Metanephros (tissue), 2 donors: ENCODE data around the gene ABCG8. TPM values are rescaled to one million over a fixed set of nuclear protein-coding genes. Genes with fewer than 3 reads are reported as not detected.

Experiments
- small RNA-seq: library from RNA; depleted of rRNA; stranded (forward); fragments of <200 nt; gene quantifications from one replicate; pipeline ENCODE3, GENCODE V24; 2014; ENCODE audit warnings: low replicate concordance
- total RNA-seq: library from RNA; depleted of rRNA; stranded (reverse); fragments of >200 nt; gene quantifications from one replicate; pipeline ENCODE4 v1.2.3, GENCODE V29; 2014

ABCG8 gene
- total RNA-seq = 1.4 TPM

DNA sequence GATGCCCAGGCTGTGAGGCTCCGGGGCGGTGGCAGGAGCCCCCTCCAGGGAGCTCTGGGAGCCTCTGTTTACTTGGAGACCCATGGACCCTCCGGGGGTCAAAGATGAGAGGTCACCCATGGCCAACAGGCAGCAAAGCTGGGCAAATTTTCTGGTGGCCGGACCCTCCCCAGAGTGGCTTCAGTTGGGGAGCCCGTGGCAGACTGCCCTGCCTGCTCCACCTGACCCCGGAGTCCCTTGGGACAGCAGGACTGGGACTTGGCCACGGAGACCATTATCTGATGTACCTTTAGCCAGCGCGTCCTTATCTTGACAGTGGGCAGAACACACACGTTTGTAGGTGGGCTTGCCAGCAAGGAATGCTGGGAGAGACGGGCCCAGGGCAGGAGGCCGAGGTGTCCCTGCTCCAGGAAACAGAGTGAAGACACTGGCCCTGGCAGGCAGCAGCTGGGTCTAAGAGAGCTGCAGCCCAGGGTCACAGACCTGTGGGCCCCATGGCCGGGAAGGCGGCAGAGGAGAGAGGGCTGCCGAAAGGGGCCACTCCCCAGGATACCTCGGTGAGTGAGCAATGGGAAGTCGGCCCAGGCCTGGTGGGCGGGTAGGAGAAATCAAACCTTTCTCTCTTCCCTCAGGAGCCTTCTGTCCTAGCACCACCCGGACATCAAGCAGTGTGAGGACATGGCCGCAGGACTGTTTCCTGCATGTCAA, at the start of gene ABCG8, which contains the start of gene ABCG5:
Gene ABCG8 (plus strand): TSS at position 412 of the 708 bp plus-strand sequence. CDS start 83 bp downstream, at position 495.
Gene ABCG5 (minus strand): TSS at position 280 of the 708 bp plus-strand sequence. CDS start 160 bp downstream, at position 120.

Small RNAs within 50 kb of the gene (small RNA-seq; reads per million reads assigned to genes)
- not detected for gene RN7SL455P
- not detected for gene RNU6-1048P

Other genes with a start within 250 kb of the ABCG8 start
- gene THADA, start 242.9 kb upstream of the ABCG8 start, total RNA-seq = 52.5 TPM
- 67.0 TPM for gene PLEKHH2, start 201.7 kb upstream of the ABCG8 start, total RNA-seq
- 1.1 TPM for gene C1GALT1C1L, start 162.5 kb upstream of the ABCG8 start, total RNA-seq
- 58.2 TPM for gene DYNC2LI1, start 64.9 kb upstream of the ABCG8 start, total RNA-seq
- gene ABCG5, start 132 bp upstream of the ABCG8 start, total RNA-seq = 0.18 TPM
- gene LRPPRC, start 157.0 kb downstream of the ABCG8 start, total RNA-seq = 95.8 TPM